ACC112 (cell line): Measurements from ENCODE around the gene SPRY1.

ENCODE experiments used
- H2AFZ ChIP-seq: fragments of 200-600 bp; sonication (generic); one replicate; pipeline ENCODE4 v1.6.0; 2017; ENCODE audit warnings: antibody characterized with exemption, low read length; ENCODE audit not compliant: unreplicated experiment
- H3K27ac ChIP-seq: fragments of 200-600 bp; sonication (generic); 2 replicates; pipeline ENCODE4 v1.5.1; 2014; ENCODE audit warnings: low read depth, mild to moderate bottlenecking, antibody characterized with exemption, low read length, moderate library complexity
- H3K27me3 ChIP-seq: fragments of 200-600 bp; sonication (generic); 2 replicates; pipeline ENCODE4 v1.6.1; 2014; ENCODE audit warnings: mild to moderate bottlenecking, antibody characterized with exemption, low read length, moderate library complexity, mixed read lengths; ENCODE audit not compliant: insufficient read depth
- H3K36me3 ChIP-seq: fragments of 200-600 bp; sonication (generic); 2 replicates; pipeline ENCODE4 v1.6.1; 2016; ENCODE audit warnings: mild to moderate bottlenecking, antibody characterized with exemption, low read length, moderate library complexity, mixed read lengths; ENCODE audit not compliant: insufficient read depth
- H3K4me1 ChIP-seq: fragments of 200-600 bp; sonication (generic); one replicate; pipeline ENCODE4 v1.6.1; 2016; ENCODE audit warnings: low read length, mixed read lengths; ENCODE audit not compliant: insufficient read depth, unreplicated experiment, control insufficient read depth
- H3K4me3 ChIP-seq: fragments of 200-600 bp; sonication (generic); 2 replicates; pipeline ENCODE4 v1.5.1; 2014; ENCODE audit warnings: mild to moderate bottlenecking, low read depth, low read length
- H3K79me2 ChIP-seq: fragments of 200-600 bp; sonication (generic); one replicate; pipeline ENCODE4 v1.6.0; 2016; ENCODE audit warnings: low read length; ENCODE audit not compliant: control insufficient read depth, unreplicated experiment, insufficient read depth

SPRY1 gene

GRCh38 chr4:123354701-123355100 lies 41.9 kb upstream of the SPRY1 start:
- no peaks in the 10 kb centered on the region for H3K27me3 ChIP-seq
- no peak overlapping the region for H3K27ac ChIP-seq
- no peaks in the 10 kb centered on the region for H3K4me1 ChIP-seq
- H3K79me2 ChIP-seq: no peaks in the 10 kb centered on the region
- H3K36me3 ChIP-seq: no peaks in the 10 kb centered on the region
- no peak overlapping the region for H2AFZ ChIP-seq
- no peak overlapping the region for H3K4me3 ChIP-seq

GRCh38 chr4:123356921-123357320 lies 39.7 kb upstream of the SPRY1 start:
- Histone ChIP-seq H3K27ac (no peak overlapping the region), H3K27me3 (no peaks in the 10 kb centered on the region), H3K36me3 (no peaks in the 10 kb centered on the region; the same call in 1 of the 2 replicates), H2AFZ (no peak overlapping the region), H3K79me2 (no peaks in the 10 kb centered on the region), H3K4me1 (peaks cover 17% of the 10 kb centered on the region), H3K4me3 (no peak overlapping the region)

GRCh38 chr4:123359449-123360315 lies 36.9 kb upstream of the SPRY1 start:
- peaks cover 25% of the 10 kb centered on the region for H3K4me1 ChIP-seq
- no peak overlapping the region for H3K4me3 ChIP-seq
- no peak overlapping the region for H2AFZ ChIP-seq
- H3K27me3 ChIP-seq: no peaks in the 10 kb centered on the region
- H3K36me3 ChIP-seq: no peaks in the 10 kb centered on the region; the same call in 1 of the 2 replicates
- no peaks in the 10 kb centered on the region for H3K79me2 ChIP-seq
- H3K27ac ChIP-seq: no peak overlapping the region

- no peaks in the 10 kb centered on the region for H3K79me2 ChIP-seq
- H3K27me3 ChIP-seq: no peaks in the 10 kb centered on the region
- peak overlapping the region; percentile 94 for H3K27ac ChIP-seq
- H3K4me3 ChIP-seq: peak overlapping the region; percentile 35; the same call in 1 of the 2 replicates
- no peaks in the 10 kb centered on the region; the same call in 1 of the 2 replicates for H3K36me3 ChIP-seq
- peak overlapping the region; percentile 70 for H2AFZ ChIP-seq
- peaks cover 25% of the 10 kb centered on the region for H3K4me1 ChIP-seq
These were observed 35.3 kb upstream of the SPRY1 start for GRCh38 chr4:123361195-123361861.

GRCh38 chr4:123362103-123362502 lies 34.5 kb upstream of the SPRY1 start:
- H3K27ac ChIP-seq: peak overlapping the region; percentile 94
- peaks cover 25% of the 10 kb centered on the region for H3K4me1 ChIP-seq
- H3K4me3 ChIP-seq: no peak overlapping the region

GRCh38 chr4:123363729-123364128 lies 32.9 kb upstream of the SPRY1 start:
- no peaks in the 10 kb centered on the region for H3K79me2 ChIP-seq
- no peak overlapping the region for H3K4me3 ChIP-seq
- H2AFZ ChIP-seq: no peak overlapping the region
- peaks cover 25% of the 10 kb centered on the region for H3K4me1 ChIP-seq
- no peaks in the 10 kb centered on the region for H3K27me3 ChIP-seq
- H3K27ac ChIP-seq: no peak overlapping the region
- H3K36me3 ChIP-seq: no peaks in the 10 kb centered on the region; the same call in 1 of the 2 replicates

More at GRCh38 chr4:123362103-123362502, 34.5 kb upstream of the SPRY1 start:
- H3K79me2 ChIP-seq: no peaks in the 10 kb centered on the region
- no peaks in the 10 kb centered on the region for H3K27me3 ChIP-seq
- peak overlapping the region; percentile 13 for H2AFZ ChIP-seq
- no peaks in the 10 kb centered on the region; the same call in 1 of the 2 replicates for H3K36me3 ChIP-seq

GRCh38 chr4:123364906-123365305 lies 31.7 kb upstream of the SPRY1 start:
- peaks cover 25% of the 10 kb centered on the region for H3K4me1 ChIP-seq
- H3K79me2 ChIP-seq: no peaks in the 10 kb centered on the region
- H3K27me3 ChIP-seq: no peaks in the 10 kb centered on the region
- no peaks in the 10 kb centered on the region; the same call in 1 of the 2 replicates for H3K36me3 ChIP-seq
- H3K4me3 ChIP-seq: no peak overlapping the region
- no peak overlapping the region for H3K27ac ChIP-seq
- H2AFZ ChIP-seq: no peak overlapping the region

- Histone ChIP-seq H2AFZ (no peak overlapping the region), H3K4me1 (peaks cover 23% of the 10 kb centered on the region), H3K36me3 (no peaks in the 10 kb centered on the region; the same call in 1 of the 2 replicates), H3K79me2 (no peaks in the 10 kb centered on the region), H3K4me3 (no peak overlapping the region), H3K27ac (no peak overlapping the region), H3K27me3 (no peaks in the 10 kb centered on the region)
These were observed 31.2 kb upstream of the SPRY1 start for GRCh38 chr4:123365412-123365811.

- Histone ChIP-seq H3K79me2 (no peaks in the 10 kb centered on the region), H2AFZ (no peak overlapping the region), H3K27ac (no peak overlapping the region), H3K4me1 (peaks cover 15% of the 10 kb centered on the region), H3K4me3 (no peak overlapping the region), H3K36me3 (no peaks in the 10 kb centered on the region; the same call in 1 of the 2 replicates), H3K27me3 (no peaks in the 10 kb centered on the region)
These were observed 30.3 kb upstream of the SPRY1 start for GRCh38 chr4:123366144-123366748.

- no peak overlapping the region for H3K4me3 ChIP-seq
- no peaks in the 10 kb centered on the region for H3K27me3 ChIP-seq
- no peak overlapping the region for H3K27ac ChIP-seq
- H3K36me3 ChIP-seq: 0 out of 2 replicates have a peak, but pooled peaks cover 4% of the 10 kb centered on the region
- H2AFZ ChIP-seq: peak overlapping the region; percentile 30
- H3K4me1 ChIP-seq: peaks cover 11% of the 10 kb centered on the region
- no peaks in the 10 kb centered on the region for H3K79me2 ChIP-seq
These were observed 17.8 kb upstream of the SPRY1 start for GRCh38 chr4:123378794-123379193.
